Heart left ventricle (tissue), 13 donors: Measurements from ENCODE around the gene OLFM2.

Experiments used
- CTCF ChIP-seq, 12 donors: fragments of 200-600 bp; sonication (generic) in 4 of 12; IDR thresholded peaks; one replicate each; pipeline versions ENCODE4 v1.5.0 to v1.8.0; 2018 to 2022; ENCODE audit warnings: antibody characterized with exemption in 12 of 12, mild to moderate bottlenecking in 5 of 12
- POLR2A ChIP-seq, 2 donors: fragments of 450-650 bp; IDR thresholded peaks; one replicate each; pipeline ENCODE4 v1.6.1; 2017; ENCODE audit warnings: antibody characterized with exemption in 2 of 2, mild to moderate bottlenecking in 2 of 2, moderate library complexity in 2 of 2
- donor health status: ischemic (EF 13 %, LVEDD 7.1; RV severe dilation, severe dysfunction).
- donor health status: DM: no; HTN: yes; CAD: no.
- donor health status: DM: no; HTN: no; CAD: no.
- donor health status: ischemic (EF 25% LVEDD 6.9; RV normal size, moderate dysfunction).
- donor health status: ischemic (EF 25% LVEDD 5.7; RV mildly dilated, moderate dysfunction).
- donor health status: ischemic (EF 35%, LVEDD 5.7; RV mildly dilated, moderate dysfunction).
- donor health status: nonischemic (EF 11% LVEDD 7.7; RV severe dilation, severe dysfunction).
- donor health status: DM: yes; HTN: yes; CAD: no.
- donor health status: PGD.
- donor health status: ischemic (EF 29% LVEDD 5.4; RV normal size, mild dysfunction).
- donor health status: nonischemic (EF 23%, LVEDD 6.1; RV moderate dilation, normal function).

GRCh38 chr19:9849791-9850190 is 86.5 kb downstream of the OLFM2 start:
- TF ChIP-seq CTCF (IDR thresholded peaks at IDR 0.05), result no peak
- no peak for TF ChIP-seq POLR2A (IDR thresholded peaks at IDR 0.05)
